Peyer's patch (tissue), 4 donors: Measurements from ENCODE around the gene HM13. TPM values are rescaled to one million over a fixed set of nuclear protein-coding genes. Genes with fewer than 3 reads are reported as not detected.

Experiments used
- DNase-seq, 3 donors: peaks; one replicate each; pipeline ENCODE4 v3.0.0-alpha.2; 2017 to 2019
- H3K27ac ChIP-seq, 4 donors: fragments of 200-600 bp; sonication (generic); one replicate each; pipeline ENCODE4 v1.5.1; 2016 to 2019
- H3K27me3 ChIP-seq, 2 donors: fragments of 200-600 bp; sonication (generic); one replicate each; pipeline ENCODE4 v1.5.1; 2019
- H3K36me3 ChIP-seq, 3 donors: fragments of 200-600 bp; sonication (generic); one replicate each; pipeline ENCODE4 v1.5.1; 2016 to 2019
- H3K4me1 ChIP-seq, 4 donors: fragments of 200-600 bp; sonication (generic); one replicate each; pipeline ENCODE4 v1.5.1; 2016 to 2019
- H3K4me3 ChIP-seq, 4 donors: fragments of 200-600 bp; sonication (generic); 1 replicate in 3 of 4; 2 replicates in 1 of 4; pipeline ENCODE4 v1.5.1; 2016 to 2019; ENCODE audit warnings: mild to moderate bottlenecking in 1 of 4
- H3K9me3 ChIP-seq, 4 donors: fragments of 200-600 bp; sonication (generic); one replicate each; pipeline ENCODE4 v1.5.1; 2016 to 2019; ENCODE audit warnings: mild to moderate bottlenecking in 1 of 4
- POLR2A ChIP-seq, 2 donors: fragments of 450-650 bp; IDR thresholded peaks; one replicate each; pipeline ENCODE4 v1.5.1; 2017; ENCODE audit warnings: antibody characterized with exemption in 2 of 2, mild to moderate bottlenecking in 2 of 2, moderate library complexity in 2 of 2
- total RNA-seq, 4 donors: library from RNA; depleted of rRNA; stranded (reverse); fragments of >200 nt; gene quantifications; one replicate each; pipeline ENCODE4 v1.1.0, GENCODE V29; 2016
- TF ChIP-seq, protein P1 (sequence below), 6 experiments: fragments of 450-650 bp in 4 of 6; fragments of 200-600 bp in 2 of 6; sonication (generic) in 1 of 6; IDR thresholded peaks; one replicate each; pipeline ENCODE4 v1.5.1; 2017 to 2019; ENCODE audit warnings: antibody characterized with exemption in 6 of 6, mild to moderate bottlenecking in 3 of 6, moderate library complexity in 1 of 6

HM13 gene
- total RNA-seq, 4 donors from 2014 or later: 38.9 to 97.4 (median 56.3) TPM

DNA sequence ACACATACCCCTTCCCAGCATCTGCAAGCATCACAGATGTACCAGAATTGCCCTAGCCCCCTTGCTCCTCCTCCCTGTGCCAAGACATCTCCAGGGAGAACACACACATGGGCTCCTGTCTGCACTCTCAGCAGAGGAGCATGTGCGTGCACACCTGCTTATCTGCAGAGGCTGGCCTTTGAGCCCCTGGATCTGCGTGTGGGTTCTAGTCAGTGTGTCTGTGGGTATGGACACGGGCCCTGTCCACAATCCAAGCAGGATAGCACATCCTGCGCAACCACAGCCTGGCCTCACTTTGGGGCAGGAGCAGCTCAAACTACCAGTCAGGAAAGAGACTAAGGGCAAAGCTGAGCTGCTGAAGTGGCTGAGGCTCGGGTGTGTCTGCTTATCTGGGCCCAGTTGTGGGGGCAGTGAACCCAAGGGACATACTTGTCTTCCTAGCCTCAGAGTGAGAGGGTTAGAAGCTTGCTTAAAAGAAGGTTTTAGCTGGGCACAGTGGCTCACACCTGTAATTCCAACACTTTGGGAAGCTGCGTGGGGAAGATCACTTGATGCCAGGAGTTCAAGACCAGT lies 41.0 kb downstream of the HM13 start:
- Histone ChIP-seq H3K27ac (no peak overlapping the region), H3K36me3 (peaks cover 0 to 62% (median 0%) of the 10 kb centered on the region in 3 donors), H3K4me3 (no peak overlapping the region), H3K27me3 (no peaks in the 10 kb centered on the region), H3K4me1 (peaks cover 0 to 5% (median 0%) of the 10 kb centered on the region in 4 donors), H3K9me3 (no peaks in the 10 kb centered on the region)
- DNase-seq: no peak
- no peak for TF ChIP-seq POLR2A (IDR thresholded peaks at IDR 0.05)
- TF ChIP-seq, protein P1, sequence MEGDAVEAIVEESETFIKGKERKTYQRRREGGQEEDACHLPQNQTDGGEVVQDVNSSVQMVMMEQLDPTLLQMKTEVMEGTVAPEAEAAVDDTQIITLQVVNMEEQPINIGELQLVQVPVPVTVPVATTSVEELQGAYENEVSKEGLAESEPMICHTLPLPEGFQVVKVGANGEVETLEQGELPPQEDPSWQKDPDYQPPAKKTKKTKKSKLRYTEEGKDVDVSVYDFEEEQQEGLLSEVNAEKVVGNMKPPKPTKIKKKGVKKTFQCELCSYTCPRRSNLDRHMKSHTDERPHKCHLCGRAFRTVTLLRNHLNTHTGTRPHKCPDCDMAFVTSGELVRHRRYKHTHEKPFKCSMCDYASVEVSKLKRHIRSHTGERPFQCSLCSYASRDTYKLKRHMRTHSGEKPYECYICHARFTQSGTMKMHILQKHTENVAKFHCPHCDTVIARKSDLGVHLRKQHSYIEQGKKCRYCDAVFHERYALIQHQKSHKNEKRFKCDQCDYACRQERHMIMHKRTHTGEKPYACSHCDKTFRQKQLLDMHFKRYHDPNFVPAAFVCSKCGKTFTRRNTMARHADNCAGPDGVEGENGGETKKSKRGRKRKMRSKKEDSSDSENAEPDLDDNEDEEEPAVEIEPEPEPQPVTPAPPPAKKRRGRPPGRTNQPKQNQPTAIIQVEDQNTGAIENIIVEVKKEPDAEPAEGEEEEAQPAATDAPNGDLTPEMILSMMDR (IDR thresholded peaks at IDR 0.05): no peak

DNA sequence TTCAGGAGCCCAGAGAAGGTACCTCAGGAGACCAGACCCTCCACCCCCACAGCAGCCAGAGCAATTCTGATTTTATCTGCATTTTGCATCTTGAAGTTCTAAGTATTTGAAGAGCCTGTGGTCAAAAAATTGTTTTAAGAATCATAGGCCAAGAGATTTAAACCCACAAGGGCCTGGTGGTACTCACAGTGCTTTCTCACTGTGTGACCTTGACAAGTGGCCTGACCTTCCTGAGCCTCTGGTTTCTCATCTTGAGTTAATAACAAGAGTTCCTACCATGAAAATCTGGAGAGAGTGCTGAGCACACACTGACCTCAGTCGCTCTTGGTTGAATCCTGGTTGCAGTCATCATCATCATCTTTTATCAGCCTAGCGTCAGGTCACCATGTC lies 45.5 kb downstream of the HM13 start:
- no peak for DNase-seq
- Histone ChIP-seq H3K4me1 (peaks cover 0 to 16% (median 0%) of the 10 kb centered on the region in 4 donors), H3K9me3 (no peaks in the 10 kb centered on the region), H3K27ac (peak overlapping the region in 2 of 4 donors; percentile 84 to 89), H3K27me3 (no peaks in the 10 kb centered on the region), H3K36me3 (peaks cover 0 to 51% (median 0%) of the 10 kb centered on the region in 3 donors), H3K4me3 (no peak overlapping the region)
- no peak for TF ChIP-seq POLR2A (IDR thresholded peaks at IDR 0.05)
- TF ChIP-seq, protein P1 (IDR thresholded peaks at IDR 0.05): no peak

DNA sequence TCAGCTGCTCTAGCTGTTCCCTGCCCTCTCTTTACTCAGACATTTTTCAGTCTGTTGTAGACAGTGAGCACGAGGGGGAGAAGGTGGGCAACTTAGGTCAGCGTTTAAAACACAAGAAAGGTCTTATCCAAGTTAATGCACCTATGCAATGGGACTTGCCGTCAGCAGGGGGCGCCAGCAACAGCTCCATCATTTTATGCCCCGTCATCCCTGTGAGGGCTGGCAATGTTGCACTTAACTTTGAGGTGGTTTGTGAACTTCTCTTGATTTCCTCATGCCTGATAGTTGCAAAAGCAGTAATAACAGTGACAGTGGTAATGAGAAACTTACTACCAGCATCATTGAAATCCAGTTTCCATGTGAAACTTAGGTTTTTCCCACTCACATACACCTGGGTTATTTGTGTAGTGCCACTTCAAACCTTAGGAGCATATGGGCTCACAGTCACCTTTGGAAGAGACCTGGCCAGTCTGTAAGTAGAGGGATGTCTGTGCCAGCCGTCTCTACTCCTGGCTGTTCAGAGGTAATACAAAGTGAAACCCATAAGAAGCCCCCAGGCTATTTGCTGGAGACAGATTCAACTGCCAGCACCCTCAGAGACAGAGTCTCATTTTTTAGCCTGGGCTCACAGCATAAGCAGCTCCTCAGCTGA lies 46.0 kb downstream of the HM13 start:
- Histone ChIP-seq H3K36me3 (peaks cover 0 to 45% (median 0%) of the 10 kb centered on the region in 3 donors), H3K4me1 (peaks cover 0 to 16% (median 0%) of the 10 kb centered on the region in 4 donors), H3K27ac (peak overlapping the region in 3 of 4 donors; percentile 63 to 89 (median 84)), H3K27me3 (no peaks in the 10 kb centered on the region), H3K9me3 (no peaks in the 10 kb centered on the region), H3K4me3 (no peak overlapping the region)
- peak; percentile 55 to 86 (median 82) for DNase-seq
- TF ChIP-seq, protein P1 (IDR thresholded peaks at IDR 0.05): peak; percentile 68 to 89 (median 85)
- TF ChIP-seq POLR2A (IDR thresholded peaks at IDR 0.05): no peak

DNA sequence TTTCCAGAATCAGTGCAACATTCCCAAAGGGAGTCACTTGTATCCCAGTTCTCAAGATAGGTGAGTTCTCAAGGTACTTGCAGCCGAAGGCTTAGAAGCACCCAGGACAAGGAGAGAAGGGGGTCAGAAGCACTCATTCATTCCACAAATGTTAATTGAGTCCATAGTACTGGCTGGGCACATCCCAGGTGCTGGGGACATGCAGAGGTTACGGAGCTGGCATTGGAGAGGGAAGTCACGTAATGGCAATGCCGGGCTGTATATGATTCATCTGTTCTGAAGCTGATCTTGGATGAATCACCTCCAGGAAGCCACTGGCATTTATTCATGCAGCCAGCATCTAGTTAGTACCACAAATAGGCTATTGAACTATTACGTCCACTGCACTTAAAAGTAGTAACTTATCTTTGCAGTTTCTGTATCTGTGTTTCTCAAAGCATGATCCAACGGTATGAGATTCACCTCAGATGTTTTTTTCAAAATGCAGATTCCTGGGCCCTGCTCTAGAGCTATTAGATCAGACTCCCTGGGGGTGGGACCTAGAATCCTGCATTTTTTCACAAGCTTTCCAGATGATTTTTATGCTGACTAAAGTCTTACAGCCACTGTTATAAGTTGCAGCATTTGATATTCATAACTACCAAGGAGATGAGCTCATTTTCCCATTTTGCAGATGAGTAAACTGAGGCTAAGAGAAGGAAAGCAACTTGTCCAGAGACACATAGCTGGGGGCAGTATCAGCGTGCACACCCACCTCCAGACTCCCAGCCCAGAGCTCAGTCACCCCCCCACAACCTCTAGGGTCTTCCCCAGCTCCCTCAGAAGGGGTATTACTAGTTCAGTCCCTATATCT lies 46.7 kb downstream of the HM13 start:
- Histone ChIP-seq H3K27ac (peak overlapping the region in 3 of 4 donors; percentile 63 to 89 (median 84)), H3K9me3 (no peaks in the 10 kb centered on the region), H3K27me3 (no peaks in the 10 kb centered on the region), H3K4me1 (peaks cover 0 to 17% (median 0%) of the 10 kb centered on the region in 4 donors), H3K36me3 (peaks cover 0 to 39% (median 0%) of the 10 kb centered on the region in 3 donors), H3K4me3 (no peak overlapping the region)
- peak in 2 of 3 donors; percentile 71 to 82 for DNase-seq
- TF ChIP-seq POLR2A (IDR thresholded peaks at IDR 0.05): peak in 1 of 2 donors; percentile 58
- TF ChIP-seq, protein P1 (IDR thresholded peaks at IDR 0.05): no peak

DNA sequence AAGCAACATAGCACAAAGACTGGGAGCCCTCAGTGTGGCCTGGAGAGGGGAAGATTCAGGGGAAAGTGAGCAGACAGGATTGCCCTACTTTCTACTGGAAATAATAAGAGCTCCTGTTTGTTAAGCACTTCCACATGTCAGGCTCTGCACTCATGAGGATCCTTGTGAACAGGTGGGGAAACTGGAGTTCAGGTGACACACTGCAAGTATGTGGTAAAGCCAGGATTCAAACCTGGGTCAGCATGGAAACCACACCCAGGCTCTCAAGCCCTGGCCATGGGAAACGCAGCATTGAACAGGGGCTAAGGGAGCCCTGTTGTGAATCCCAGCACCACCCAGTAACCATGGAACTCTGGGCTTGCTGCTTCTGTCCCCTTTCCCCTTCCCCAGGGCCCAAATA lies 48.0 kb downstream of the HM13 start:
- peaks cover 0 to 30% (median 0%) of the 10 kb centered on the region in 4 donors for H3K4me1 ChIP-seq
- no peaks in the 10 kb centered on the region for H3K27me3 ChIP-seq
- peaks cover 0 to 33% (median 0%) of the 10 kb centered on the region in 3 donors for H3K36me3 ChIP-seq
- no peaks in the 10 kb centered on the region for H3K9me3 ChIP-seq
- DNase-seq: no peak
- H3K4me3 ChIP-seq: no peak overlapping the region
- peak overlapping the region in 3 of 4 donors; percentile 42 to 89 (median 84) for H3K27ac ChIP-seq
- TF ChIP-seq, protein P1 (IDR thresholded peaks at IDR 0.05): no peak
- no peak for TF ChIP-seq POLR2A (IDR thresholded peaks at IDR 0.05)
